K562 (cell line): ENCODE data around the gene POU3F1. TPM values are rescaled to one million over a fixed set of nuclear protein-coding genes. Genes with fewer than 3 reads are reported as not detected.

Experiments
- CREB1 ChIP-seq, 2 experiments: sonication (generic) in 1 of 2; formaldehyde crosslinking in 1 of 2; IDR thresholded peaks; 2 replicates each; pipeline versions ENCODE4 v1.6.1 to v1.8.0; 2012 to 2022; ENCODE audit warnings: inconsistent platforms in 1 of 2, mild to moderate bottlenecking in 1 of 2, missing genetic modification reagents in 1 of 2, moderate library complexity in 1 of 2
- ETV5 ChIP-seq: sonication (generic); formaldehyde crosslinking; IDR thresholded peaks from 2 replicates; pipeline ENCODE4 v1.4.0; 2020; ENCODE audit warnings: low read depth, mild to moderate bottlenecking, missing genetic modification reagents
- FOXA3 ChIP-seq, 2 experiments: fragments of 450-650 bp in 1 of 2; sonication (generic) in 1 of 2; formaldehyde crosslinking; IDR thresholded peaks in 1 of 2; conservative IDR thresholded peaks in 1 of 2; 2 replicates each; pipeline versions ENCODE4 v1.4.0 to v1.8.0; 2020 to 2022; ENCODE audit warnings: mild to moderate bottlenecking in 2 of 2, missing genetic modification reagents in 1 of 2
- KDM2B ChIP-seq: fragments of 250-450 bp; sonication (Bioruptor Pico); IDR thresholded peaks from 2 replicates; pipeline ENCODE4 v1.8.0; 2021; ENCODE audit warnings: mild to moderate bottlenecking, moderate library complexity
- KDM4B ChIP-seq, 2 experiments: fragments of 450-650 bp in 1 of 2; sonication (generic) in 1 of 2; IDR thresholded peaks; 2 replicates each; pipeline ENCODE4 v1.6.1; 2016 to 2017; ENCODE audit warnings: borderline replicate concordance in 2 of 2, antibody characterized with exemption in 1 of 2, low read depth in 1 of 2, mild to moderate bottlenecking in 1 of 2
- KLF1 ChIP-seq: fragments of 450-650 bp; IDR thresholded peaks from 2 replicates; pipeline ENCODE4 v1.6.1; 2016; ENCODE audit warnings: missing genetic modification characterization, missing compliant biosample characterization
- KLF16 ChIP-seq: IDR thresholded peaks from 2 replicates; pipeline ENCODE4 v1.6.1; 2016; ENCODE audit warnings: antibody characterized with exemption
- NFIC ChIP-seq: fragments of 450-650 bp; IDR thresholded peaks from 2 replicates; pipeline ENCODE4 v1.6.1; 2017; ENCODE audit warnings: mild to moderate bottlenecking, inconsistent platforms
- NKRF ChIP-seq: fragments of 450-650 bp; IDR thresholded peaks from 2 replicates; pipeline ENCODE4 v1.6.1; 2016; ENCODE audit warnings: borderline replicate concordance
- NR4A1 ChIP-seq, 2 experiments: fragments of 250-450 bp in 1 of 2; fragments of 450-650 bp in 1 of 2; sonication (Bioruptor Pico) in 1 of 2; IDR thresholded peaks; 2 replicates each; pipeline versions ENCODE4 v1.4.0 to v1.6.1; 2016 to 2020; ENCODE audit warnings: mild to moderate bottlenecking in 2 of 2, missing compliant biosample characterization in 1 of 2, missing genetic modification characterization in 1 of 2, moderate library complexity in 1 of 2
- PYGO2 ChIP-seq: fragments of 450-650 bp; IDR thresholded peaks from 2 replicates; pipeline ENCODE4 v1.6.1; 2016; ENCODE audit warnings: mild to moderate bottlenecking, missing genetic modification characterization, moderate library complexity, missing compliant biosample characterization
- SIX5 ChIP-seq, 2 experiments: IDR thresholded peaks; 2 replicates each; pipeline ENCODE4 v1.6.1; 2011; ENCODE audit warnings: low read length in 2 of 2, borderline replicate concordance in 1 of 2, low read depth in 1 of 2, mild to moderate bottlenecking in 1 of 2, moderate library complexity in 1 of 2; ENCODE audit not compliant: insufficient read depth in 1 of 2
- SRSF7 ChIP-seq: fragments of 200-400 bp; formaldehyde crosslinking; optimal IDR thresholded peaks from 2 replicates; pipeline ENCODE3; 2017; ENCODE audit warnings: mild to moderate bottlenecking, low read depth, low read length
- TAL1 ChIP-seq: fragments of 450-650 bp; IDR thresholded peaks from 2 replicates; pipeline ENCODE4 v1.6.1; 2016; ENCODE audit warnings: mild to moderate bottlenecking
- WHSC1 ChIP-seq: IDR thresholded peaks from one replicate; pipeline ENCODE4 v1.6.1; 2012; ENCODE audit warnings: low read length, control low read depth, inconsistent platforms
- ZNF263 ChIP-seq: sonication (generic); formaldehyde crosslinking; IDR thresholded peaks from 2 replicates; pipeline ENCODE4 v1.8.0; 2022; ENCODE audit warnings: mild to moderate bottlenecking, missing genetic modification reagents, borderline replicate concordance
- ZNF311 ChIP-seq: fragments of 250-450 bp; sonication (Bioruptor Pico); IDR thresholded peaks from 2 replicates; pipeline ENCODE4 v1.4.0; 2020; ENCODE audit warnings: mild to moderate bottlenecking, moderate library complexity
- ZNF354B ChIP-seq: fragments of 250-450 bp; sonication (Bioruptor Pico); IDR thresholded peaks from 2 replicates; pipeline ENCODE4 v1.4.0; 2020
- ZNF551 ChIP-seq: fragments of 250-450 bp; sonication (Bioruptor Pico); IDR thresholded peaks from 2 replicates; pipeline ENCODE4 v1.5.0; 2021; ENCODE audit warnings: mild to moderate bottlenecking, moderate library complexity
- ZNF57 ChIP-seq: fragments of 450-650 bp; formaldehyde crosslinking; IDR thresholded peaks from 2 replicates; pipeline ENCODE4 v1.4.0; 2020; ENCODE audit warnings: mild to moderate bottlenecking, moderate library complexity
- ZNF592 ChIP-seq: fragments of 450-650 bp; IDR thresholded peaks from 2 replicates; pipeline ENCODE4 v1.6.1; 2017; ENCODE audit warnings: antibody characterized with exemption, mild to moderate bottlenecking
- ZNF780A ChIP-seq: fragments of 250-450 bp; sonication (Bioruptor Pico); IDR thresholded peaks from 2 replicates; pipeline ENCODE4 v1.5.0; 2021; ENCODE audit warnings: mild to moderate bottlenecking
- polyA plus RNA-seq, 8 experiments: library from polyadenylated mRNA; depleted of rRNA in 4 of 8; stranded (reverse) in 5 of 8; unstranded in 3 of 8; fragments of >200 nt; fragmentation: Nextera tagmentation in 2 of 8; fragmentation: Illumina TruSeq in 1 of 8; extraction: Ambion mirVana in 2 of 8; extraction: Trizol in 1 of 8; gene quantifications; 2 replicates each; pipeline versions ENCODE4 v1.2.1 to v1.2.3, GENCODE V29; 2011 to 2014; ENCODE audit warnings: inconsistent platforms in 1 of 8, missing spikeins in 1 of 8
- total RNA-seq, 7 experiments: library from RNA; depleted of rRNA in 6 of 7; stranded (reverse); fragments of >200 nt in 6 of 7; fragmentation: Illumina TruSeq in 2 of 7; extraction: Trizol in 2 of 7; gene quantifications; 2 replicates each; pipeline versions ENCODE4 v1.2.1 to v1.2.3, GENCODE V29; 2011 to 2021; ENCODE audit warnings: low replicate concordance in 1 of 7

POU3F1 gene
- total and polyA plus RNA-seq, 9 of the 15 experiments (the other 6 are each of a cell fraction or from before 2014, with no cell fraction given), result 0.09 TPM; not detected in 8

GRCh38 chr1:38009088-38009840 lies 37.3 kb downstream of the POU3F1 start (continued):
- TF ChIP-seq FOXA3 (CRISPR knock-in tag; conservative IDR thresholded peaks at IDR 0.05 in 1 of 2, IDR thresholded peaks at IDR 0.05 in 1 of 2) (0 out of 4 replicates have a peak, but pooled peaks of 1 of the 2 experiments have one; percentile 3), ZNF57 (CRISPR knock-in tag) (no peak), ETV5 (CRISPR knock-in tag) (no peak; the same call in none of the 2 replicates), ZNF263 (no peak), ZNF780A (CRISPR knock-in tag) (no peak), ZNF592 (peak; percentile 98), TAL1 (no peak), WHSC1 (peak; percentile 69), KLF1 (tag) (no peak), SIX5 (IDR thresholded peaks at IDR 0.05; ENCODE audit: borderline replicate concordance in 1 of 2, insufficient read depth in 1 of 2, low read depth in 1 of 2, low read length in 2 of 2) (no peak), NR4A1 (CRISPR knock-in tag; IDR thresholded peaks at IDR 0.05) (no peak), NR4A1 (tag; IDR thresholded peaks at IDR 0.05) (peak; percentile 41; the same call in 1 of the 2 replicates), KDM2B (CRISPR knock-in tag) (no peak), PYGO2 (no peak), ZNF551 (no peak), NKRF (0 out of 2 replicates have a peak, but pooled peaks have one; percentile 16), NFIC (0 out of 2 replicates have a peak, but pooled peaks have one; percentile 5), ZNF311 (CRISPR knock-in tag) (0 out of 2 replicates have a peak, but pooled peaks have one; percentile 42), KDM4B (IDR thresholded peaks at IDR 0.05; ENCODE audit: borderline replicate concordance in 2 of 2, low read depth in 1 of 2) (0 out of 4 replicates have a peak, but pooled peaks of 1 of the 2 experiments have one; percentile 32), SRSF7 (no peak), ZNF354B (CRISPR knock-in tag) (no peak; the same call in 1 of the 2 replicates), CREB1 (IDR thresholded peaks at IDR 0.05) (no peak), CREB1 (CRISPR knock-in tag; IDR thresholded peaks at IDR 0.05) (no peak), KLF16 (peak; percentile 31; the same call in 1 of the 2 replicates)
